Hindlimb muscle (tissue), 1 donor: ENCODE results near the gene TMEM203. TPM values are rescaled to one million over a fixed set of nuclear protein-coding genes. Genes with fewer than 3 reads are reported as not detected.
"Not testable (repeated sequence)": the region's sequence is repeated elsewhere in the genome, so short reads cannot be mapped to it uniquely, and the experiment has no call there.

Source experiments
- DNase-seq: peaks from one replicate; pipeline ENCODE4 v3.0.0-alpha.2; 2013
- polyA plus RNA-seq: library from polyadenylated mRNA; unstranded; fragments of 120-200 nt; gene quantifications from one replicate; pipeline ENCODE4 v1.2.1, GENCODE V29; 2013; ENCODE audit not compliant: insufficient read length

Gene TMEM203
- polyA plus RNA-seq, 1 donor: 36.1 TPM

DNA sequence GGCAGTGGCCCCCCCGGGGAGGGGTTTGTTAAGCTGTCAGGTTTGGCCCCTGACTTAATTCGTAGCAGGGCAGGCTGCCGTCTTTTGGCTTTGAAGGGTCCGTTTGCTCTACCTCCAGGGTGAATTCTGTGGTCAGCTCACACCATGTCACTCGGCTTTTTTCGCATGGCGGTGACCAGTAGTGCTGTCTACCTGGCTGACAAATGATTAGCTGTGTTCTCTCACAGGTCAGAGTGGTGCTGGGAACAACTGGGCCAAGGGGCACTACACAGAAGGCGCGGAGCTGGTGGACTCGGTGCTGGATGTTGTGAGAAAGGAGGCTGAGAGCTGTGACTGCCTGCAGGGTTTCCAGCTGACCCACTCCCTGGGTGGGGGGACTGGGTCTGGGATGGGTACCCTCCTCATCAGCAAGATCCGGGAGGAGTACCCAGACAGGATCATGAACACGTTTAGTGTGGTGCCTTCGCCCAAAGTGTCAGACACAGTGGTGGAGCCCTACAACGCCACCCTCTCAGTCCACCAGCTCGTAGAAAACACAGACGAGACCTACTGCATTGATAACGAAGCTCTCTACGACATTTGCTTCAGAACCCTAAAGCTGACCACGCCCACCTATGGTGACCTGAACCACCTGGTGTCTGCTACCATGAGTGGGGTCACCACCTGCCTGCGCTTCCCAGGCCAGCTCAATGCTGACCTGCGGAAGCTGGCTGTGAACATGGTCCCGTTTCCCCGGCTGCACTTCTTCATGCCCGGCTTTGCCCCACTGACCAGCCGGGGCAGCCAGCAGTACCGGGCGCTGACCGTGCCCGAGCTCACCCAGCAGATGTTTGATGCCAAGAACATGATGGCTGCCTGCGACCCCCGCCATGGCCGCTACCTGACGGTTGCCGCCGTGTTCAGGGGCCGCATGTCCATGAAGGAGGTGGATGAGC, 37.1 kb upstream of the TMEM203 start:
- no peak for DNase-seq

DNA sequence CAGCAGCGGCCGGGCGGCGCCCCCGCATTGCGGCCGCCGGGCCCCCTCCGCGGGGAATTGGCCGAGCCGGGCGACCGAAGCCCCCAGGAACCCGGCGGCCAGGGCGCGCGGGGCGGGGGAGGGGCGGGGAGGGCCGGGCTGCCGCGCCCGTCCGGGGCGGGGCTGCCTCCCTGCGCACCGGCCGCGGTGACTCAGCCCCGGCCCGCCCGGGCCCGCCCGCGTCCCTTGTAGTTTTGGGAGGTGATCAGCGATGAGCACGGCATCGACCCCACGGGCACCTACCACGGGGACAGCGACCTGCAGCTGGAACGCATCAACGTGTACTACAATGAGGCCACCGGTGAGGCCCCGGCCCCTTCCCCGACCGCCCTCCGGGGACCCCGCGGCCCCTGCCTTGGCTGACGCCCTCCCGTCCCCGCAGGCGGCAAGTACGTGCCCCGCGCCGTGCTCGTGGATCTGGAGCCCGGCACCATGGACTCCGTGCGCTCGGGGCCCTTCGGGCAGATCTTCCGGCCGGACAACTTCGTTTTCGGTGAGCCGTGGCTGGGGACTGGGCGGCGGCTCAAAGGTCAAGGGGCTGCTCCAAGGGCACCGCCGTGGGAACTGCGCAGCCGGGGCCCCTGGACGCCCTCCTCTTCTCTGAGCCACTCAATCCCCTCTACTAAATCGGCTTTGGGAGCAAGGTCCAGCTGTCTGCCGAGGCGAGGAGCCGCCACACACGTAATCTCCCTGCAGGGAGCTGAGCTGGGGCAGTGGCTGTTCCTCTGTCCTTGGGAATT, 36.2 kb upstream of the TMEM203 start:
- no peak for DNase-seq

DNA sequence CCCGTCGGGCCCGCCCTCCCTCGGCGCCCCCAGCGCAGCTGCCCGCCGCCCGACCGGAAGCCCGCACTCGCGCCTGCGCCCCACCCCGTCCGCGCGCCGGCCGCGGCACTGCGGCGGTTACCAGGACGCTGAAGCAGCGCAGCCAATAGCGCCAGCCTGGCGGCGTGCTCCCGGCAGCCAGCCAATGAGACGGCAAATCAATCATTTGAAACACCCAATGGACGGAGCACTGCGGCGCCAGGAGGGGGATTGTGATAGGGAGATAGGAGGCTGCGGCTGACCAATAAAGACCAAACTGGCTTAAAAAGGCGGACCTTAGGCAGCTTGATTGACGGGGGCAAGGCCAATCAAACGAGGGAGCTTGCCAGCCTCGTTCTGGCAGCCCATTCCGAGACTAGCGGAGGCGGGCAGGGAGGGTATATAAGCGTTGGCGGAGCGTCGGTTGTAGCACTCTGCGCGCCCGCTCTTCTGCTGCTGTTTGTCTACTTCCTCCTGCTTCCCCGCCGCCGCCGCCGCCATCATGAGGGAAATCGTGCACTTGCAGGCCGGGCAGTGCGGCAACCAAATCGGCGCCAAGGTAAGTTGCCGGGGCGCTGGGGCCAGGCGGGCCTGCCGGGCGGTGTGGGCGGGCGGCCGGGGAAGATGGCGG, 35.5 kb upstream of the TMEM203 start, which contains the start of gene TUBB4B:
Gene TUBB4B, plus strand, starts transcription at position 447 of the 649 bp plus-strand sequence. Its CDS starts 74 bp downstream, at position 521.
- DNase-seq: peak; percentile 100

DNA sequence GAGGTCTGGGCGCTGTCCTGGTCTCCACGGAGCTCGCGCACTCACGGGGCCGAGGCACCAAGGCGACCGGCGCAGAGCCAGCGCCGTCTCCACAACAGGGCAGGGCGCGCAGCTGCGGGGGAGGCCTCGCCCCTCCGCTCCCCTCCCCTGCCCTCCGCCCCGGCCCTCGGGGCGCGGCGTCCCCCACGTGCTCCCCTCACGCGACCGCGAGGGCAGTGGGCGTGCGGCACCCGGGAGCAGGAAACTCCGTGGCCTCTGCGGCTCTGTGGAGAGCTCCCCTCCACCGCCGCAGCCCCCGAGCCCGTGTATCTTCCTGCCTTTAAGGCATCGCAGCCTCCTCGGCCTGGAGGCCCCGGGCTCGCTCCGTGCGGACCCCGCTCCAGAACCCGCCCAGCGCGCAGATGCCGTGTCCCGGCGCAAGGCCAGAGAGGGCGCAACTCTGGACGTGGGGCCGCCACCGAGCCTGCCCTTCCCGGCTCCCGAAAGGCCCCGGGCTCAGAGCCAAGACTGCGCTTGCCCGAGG, 34.9 kb upstream of the TMEM203 start:
- DNase-seq: peak; percentile 84

DNA sequence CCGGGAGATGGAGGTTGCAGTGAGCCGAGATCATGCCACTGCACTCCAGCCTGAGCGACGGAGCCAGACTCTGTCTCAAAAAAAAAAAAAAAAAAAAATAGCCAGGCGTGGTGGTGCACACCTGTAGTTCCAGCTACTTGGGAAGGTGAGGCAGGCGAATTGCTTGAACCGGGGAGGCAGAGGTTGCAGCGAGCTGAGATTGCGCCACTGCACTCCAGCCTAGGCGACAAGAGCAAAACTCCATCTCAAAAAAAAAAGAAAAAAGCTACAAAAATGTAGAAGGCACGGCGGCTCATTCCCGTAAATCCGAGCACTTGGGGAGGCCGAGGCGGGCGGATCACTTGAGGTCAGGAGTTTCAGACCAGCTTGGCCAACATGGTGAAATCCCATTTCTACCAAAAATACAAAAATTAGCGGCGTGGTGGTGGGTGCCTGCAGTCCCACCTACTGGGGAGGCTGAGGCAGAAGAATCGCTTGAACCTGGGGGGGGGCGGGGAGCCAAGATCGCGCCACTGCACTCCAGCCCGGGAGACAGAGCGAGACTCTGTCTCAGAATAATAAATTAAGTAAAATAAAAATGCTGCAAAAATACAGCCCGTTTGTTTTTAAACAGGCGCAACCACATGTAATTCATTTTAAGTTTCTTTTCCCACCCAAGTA, 34.2 kb upstream of the TMEM203 start:
- not testable (repeated sequence) for DNase-seq

DNA sequence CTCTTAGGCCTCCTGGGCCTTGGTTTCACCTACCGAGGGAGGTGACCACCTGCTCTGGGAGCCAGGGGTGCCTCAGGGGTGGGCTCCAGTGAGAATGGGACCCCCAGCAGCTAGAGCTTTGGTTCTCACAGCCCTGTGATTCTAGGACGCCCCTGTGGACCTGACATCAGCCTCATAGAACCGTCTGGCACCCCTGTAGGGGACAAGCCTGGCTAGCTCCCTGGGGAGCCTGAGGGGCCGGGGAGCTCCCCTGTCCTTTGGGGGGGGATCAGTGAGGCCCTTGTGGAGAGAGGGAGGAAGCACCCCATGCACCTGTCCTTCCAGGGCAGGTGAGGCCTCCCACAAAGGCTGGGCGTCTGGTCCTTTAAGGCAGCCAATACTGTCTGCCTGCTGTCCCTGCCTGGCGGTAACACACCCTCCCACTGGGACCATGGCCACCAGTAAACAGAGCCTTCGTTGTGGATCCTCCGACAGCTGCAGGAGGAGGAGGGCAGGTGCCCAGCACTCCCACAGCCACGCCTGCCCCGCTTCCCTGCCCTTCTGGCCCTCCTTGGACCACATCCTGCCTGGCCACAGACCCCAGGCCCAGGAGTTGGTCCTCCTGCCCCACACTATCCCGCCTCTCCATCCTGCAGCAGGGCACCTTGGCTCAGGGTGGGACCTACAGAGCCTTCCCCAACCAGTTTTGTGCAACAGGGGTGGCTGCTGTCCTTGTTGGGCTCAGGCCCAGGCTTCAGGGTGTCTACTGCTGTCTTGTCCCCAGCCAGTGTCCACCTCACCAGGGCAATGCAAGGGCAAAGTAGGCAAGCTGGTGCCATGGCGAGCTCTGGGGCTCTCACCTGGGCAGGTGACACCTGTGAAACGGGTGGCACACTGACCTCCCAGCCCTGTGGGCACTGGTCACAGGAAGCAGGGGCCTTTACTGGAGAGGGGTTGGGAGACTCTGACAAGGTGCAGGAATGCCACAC, 32.6 kb upstream of the TMEM203 start:
- no peak for DNase-seq

DNA sequence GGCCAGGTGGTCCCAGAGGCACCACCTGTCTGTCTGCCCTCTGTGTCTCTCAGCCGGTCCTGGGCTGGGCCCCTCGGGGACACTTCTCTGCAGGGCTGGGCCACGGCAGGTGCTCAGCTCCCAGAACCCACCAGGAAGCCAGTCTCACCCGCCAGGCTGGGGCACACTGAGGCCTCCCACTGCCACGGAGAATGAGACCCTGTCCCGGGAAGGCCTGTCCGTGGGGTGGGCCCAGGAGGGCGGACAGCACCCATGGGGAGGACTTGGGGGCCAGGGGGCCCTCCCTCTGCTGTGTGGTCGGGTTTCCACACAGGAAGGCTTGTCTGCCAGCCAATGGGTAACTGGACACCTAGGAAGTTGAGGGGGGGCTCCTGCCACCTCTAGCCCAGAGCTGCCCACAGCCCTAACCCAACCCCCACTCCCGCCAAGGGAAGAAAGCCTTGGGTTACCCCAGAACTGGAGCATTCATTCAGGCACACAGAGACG, 31.5 kb upstream of the TMEM203 start:
- DNase-seq: no peak

DNA sequence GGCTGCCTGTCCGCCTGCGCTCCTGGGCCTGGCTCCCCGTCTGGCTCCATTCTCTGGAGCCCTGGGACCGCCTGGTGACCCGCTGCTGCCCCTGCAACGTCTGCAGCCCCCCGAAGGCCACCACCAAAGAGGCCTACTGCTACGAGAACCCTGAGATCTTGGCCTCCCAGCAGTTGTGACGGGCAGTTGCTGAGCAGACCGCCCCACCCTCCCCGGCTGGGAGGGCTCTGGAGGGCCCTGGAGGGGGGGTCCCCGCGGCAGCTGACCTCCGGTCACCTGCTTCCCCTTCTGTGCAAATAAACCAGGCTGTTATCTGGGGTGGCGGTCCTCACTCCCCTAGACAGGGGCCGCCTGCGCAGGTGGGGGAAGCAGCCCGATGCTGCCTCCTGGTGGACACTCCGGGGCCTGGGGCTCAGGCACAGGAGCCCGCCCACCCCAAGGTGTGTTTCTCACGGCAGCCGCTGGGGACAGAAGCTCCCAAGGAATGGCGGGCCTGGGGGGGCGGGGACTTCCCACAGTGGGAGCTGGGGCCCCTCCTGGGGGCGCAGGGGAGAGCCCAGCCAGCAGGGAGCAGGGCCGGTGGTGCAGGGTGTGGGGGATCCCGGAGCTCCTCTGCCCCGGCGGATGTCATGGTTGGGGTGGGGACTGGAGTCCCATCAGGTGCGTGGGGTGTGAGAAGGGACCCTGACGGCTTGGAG, 30.9 kb upstream of the TMEM203 start:
- peak; percentile 76 for DNase-seq

DNA sequence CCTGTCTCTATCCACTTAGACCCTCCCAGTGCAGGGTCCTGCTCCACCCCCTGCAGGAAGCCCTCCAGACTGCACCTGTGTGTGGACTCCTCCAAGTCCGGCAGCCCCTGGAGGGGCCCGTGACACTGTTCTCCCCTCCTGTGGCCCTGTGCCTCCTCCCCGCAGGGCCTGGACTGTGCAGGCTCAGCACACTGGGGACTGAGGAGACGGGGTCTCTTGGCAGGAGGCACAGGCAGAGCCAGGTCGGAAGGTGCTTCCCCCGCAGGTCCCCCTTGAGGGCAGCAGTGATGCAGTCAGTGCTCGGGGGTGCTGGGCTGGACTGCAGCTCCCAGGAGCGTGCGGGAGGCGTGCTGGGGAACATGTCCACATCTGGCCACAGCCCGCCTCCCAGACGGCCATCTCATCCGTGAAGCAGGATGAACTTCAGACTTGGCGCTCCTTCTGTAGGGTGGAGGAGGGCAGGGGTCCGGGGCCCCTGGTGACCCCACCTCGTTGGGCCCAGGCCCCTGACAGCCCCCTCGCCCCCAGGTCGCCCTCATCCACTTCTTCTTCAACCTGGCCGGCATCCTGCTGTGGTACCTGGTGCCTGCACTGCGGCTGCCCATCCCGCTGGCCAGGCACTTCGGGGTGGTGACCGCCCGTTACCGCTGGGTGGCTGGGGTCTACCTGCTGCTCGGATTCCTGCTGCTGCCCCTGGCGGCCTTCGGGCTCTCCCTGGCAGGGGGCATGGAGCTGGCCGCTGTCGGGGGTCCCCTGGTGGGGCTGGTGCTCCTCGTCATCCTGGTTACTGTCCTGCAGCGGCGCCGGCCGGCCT, 30.2 kb upstream of the TMEM203 start:
- no peak for DNase-seq

DNA sequence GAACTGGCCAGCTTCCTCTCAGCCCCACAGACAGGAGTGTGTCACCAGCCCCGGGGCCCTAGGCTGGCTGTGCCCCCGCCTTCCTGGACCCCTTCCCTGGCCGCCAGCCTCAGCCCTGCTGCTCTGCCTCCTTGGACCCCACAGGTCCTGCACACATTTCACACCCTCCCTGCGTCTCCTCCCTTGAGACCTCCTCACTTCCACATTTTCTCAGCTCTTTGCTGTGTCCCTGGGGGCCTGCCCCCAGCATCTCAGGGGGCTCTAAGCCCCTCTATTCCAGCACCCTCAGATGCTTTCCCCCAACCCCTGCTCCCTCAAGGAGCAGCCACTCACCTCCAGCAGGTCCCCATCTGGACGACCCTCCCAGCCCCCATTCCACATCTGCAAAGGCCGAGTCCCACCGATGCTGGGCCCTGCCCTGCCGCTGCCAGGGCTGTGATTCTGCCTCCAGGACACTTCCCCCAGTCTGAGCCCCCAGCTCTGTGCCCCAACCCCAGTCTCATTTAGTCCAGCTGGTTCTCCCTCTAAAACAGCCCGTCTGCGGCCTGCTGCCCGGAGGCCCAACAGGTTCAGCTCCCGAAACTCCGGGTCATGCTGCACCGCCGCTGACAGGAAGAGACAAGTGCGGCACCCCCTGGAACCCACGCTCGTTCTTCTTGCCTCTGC, 29.4 kb upstream of the TMEM203 start:
- DNase-seq: no peak

DNA sequence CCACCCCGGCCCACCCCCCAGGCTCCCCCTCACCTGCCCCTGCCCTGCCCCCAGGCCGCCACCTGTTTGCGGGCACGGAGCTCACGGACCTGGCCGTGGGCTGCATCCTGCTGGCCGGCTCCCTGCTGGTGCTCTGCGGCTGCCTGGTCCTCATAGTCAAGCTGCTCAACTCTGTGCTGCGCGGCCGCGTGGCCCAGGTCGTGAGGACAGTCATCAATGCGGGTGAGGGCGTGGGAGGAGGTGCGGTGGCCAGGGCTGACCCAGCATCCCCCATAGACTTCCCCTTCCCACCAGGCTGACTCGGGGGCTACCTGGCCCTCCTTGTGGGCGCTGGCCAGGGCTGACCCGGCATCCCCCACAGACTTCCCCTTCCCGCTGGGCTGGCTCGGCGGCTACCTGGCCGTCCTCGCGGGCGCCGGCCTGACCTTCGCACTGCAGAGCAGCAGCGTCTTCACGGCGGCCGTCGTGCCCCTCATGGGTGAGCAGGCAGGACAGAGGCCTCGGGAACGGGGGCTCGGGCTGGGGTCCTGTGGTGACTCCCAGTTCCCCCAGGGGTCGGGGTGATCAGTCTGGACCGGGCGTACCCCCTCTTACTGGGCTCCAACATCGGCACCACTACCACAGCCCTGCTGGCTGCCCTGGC, 28.7 kb upstream of the TMEM203 start:
- DNase-seq: no peak

DNA sequence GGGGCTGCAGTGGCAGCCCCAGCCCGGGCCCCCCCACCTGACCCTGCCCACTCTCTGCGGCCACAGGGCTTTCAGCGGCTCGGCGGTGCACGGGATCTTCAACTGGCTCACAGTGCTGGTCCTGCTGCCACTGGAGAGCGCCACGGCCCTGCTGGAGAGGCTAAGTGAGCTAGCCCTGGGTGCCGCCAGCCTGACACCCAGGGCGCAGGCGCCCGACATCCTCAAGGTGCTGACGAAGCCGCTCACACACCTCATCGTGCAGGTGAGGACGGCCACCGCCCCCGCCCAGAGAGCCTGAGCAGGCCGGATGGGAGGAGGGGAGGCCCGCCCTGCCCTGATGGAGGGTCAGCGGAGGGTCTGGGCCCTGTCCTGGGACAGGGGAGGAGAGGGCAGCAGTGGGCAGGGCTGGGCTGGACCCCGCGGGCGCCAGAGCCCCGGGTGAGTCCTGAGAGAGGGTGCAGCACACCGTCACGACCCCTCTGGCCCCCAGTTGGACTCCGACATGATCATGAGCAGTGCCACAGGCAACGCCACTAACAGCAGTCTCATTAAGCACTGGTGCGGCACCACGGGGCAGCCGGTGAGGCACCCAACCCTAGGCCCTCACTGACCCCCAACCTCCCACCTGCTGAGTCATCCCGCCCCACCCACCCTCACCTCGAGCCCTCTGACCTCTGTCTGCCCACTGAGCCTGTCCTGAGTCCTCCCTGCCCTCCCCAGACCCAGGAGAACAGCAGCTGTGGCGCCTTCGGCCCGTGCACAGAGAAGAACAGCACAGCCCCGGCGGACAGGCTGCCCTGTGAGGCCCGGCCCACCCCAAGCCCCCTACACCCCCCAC, 27.9 kb upstream of the TMEM203 start:
- no peak for DNase-seq

DNA sequence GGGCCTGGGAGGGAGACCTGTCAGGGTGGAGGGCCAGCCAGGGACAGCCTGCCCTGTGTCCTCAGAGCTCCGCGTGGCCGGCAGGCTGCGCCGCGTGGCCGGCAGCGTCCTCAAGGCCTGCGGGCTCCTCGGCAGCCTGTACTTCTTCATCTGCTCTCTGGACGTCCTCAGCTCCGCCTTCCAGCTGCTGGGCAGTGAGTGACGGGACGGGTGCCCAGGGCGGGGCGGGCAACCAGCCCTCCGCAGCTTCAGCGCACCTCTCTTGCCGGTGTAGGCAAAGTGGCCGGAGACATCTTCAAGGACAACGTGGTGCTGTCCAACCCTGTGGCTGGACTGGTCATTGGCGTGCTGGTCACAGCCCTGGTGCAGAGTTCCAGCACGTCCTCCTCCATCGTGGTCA, 27.1 kb upstream of the TMEM203 start:
- no peak for DNase-seq

DNA sequence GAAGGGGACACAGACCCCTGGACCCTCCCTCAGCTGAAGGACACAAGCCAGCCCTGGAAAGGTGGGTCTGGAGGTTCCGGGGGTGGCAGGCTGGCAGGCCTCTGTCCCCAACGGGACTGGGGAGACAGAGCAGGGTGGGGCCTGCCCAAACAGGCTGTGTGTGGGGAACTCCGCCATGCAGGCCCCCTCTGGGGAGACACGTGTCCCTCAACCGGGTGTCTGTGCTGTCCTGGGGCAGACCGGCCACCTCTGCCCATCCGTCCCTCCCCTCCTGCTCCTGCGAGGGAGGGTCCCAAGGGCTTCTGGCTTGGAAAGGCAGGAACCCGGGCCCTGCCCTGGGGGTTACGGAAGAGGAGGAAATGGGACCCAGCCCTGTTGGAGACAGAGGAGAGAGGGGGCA, 26.7 kb upstream of the TMEM203 start:
- DNase-seq: no peak

DNA sequence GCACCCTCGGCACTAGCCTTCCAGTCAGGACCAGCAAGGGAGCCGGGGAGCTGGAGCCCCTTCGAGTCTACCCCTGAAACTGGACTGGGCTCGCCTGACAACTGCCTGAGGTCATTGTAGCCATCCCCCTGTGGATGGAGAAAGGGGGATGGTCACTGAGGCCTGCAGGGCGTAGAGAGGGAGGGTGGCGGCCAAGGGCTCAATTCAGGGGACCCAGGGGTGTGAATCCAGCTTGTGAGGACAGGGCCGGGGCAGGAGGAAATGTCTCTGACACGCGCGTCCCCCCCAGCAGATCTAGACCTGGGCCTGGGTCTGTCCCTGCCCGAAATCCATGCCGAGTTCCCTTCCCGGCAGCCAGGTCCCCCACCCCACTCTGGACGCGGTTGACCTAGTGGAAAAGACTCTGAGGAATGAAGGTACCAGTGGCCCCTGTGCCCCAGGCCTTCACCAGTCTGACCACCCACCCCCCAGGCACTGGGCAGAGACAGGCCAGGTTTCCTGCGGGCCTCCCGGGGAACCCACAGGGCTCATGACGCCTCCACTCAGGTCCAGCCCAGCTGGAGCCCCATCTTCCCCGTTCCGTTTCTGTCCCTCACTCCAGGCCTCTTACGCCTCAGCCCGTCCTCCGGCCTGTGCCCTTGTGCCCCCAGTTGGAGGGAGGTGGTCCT, 26.1 kb upstream of the TMEM203 start:
- no peak for DNase-seq

DNA sequence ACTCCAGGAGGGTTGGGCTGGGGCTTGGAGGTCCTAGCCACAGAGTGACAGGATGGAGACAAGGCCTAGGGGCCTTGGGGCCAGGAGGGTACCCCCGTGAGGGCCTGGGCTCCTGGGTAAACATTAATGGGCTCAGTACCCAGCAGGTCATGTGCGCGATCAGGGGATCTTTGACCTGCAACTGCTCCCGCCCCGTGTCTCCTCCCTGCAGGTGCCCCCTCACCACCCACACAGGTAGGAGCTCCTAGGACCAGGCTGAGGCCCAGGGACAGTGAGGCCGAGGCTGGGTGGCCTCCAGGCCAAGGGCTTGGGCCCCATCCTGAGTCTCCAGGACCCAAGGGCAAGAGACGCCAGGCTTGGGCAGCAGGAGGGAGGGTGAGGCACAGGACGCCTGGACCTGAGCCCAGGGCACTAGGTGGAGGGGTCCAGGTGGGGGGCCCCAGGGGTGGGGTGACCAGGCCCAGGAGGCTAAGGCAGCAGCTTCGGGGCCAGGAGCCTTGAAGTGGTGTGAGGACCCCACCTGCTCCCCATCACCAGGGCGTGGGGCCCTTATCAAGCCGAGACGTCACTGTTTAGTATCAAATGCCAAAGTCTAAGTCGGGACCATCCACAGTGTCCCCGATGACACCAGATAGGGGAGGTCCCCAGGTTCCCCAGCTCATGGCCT, 25.4 kb upstream of the TMEM203 start, which contains the start of gene SLC34A3:
Gene SLC34A3, plus strand, starts transcription at position 197 of the 667 bp plus-strand sequence. CDS start 802 bp downstream, outside the sequence.
- no peak for DNase-seq
